Activated CD4-positive, CD25-positive, alpha-beta regulatory T cell (primary cell): ENCODE results near the gene C19orf73.
A peak's percentile ranks its signal among the peaks of the same experiment; 100 is the strongest.
"Not testable (repeated sequence)": the region's sequence is repeated elsewhere in the genome, so short reads cannot be mapped to it uniquely, and the experiment has no call there.

Experiments
- DNase-seq, 4 experiments: peaks; one replicate each; lab custom pipeline; 2025; lab: John Stamatoyannopoulos, UW

Gene C19orf73

GRCh38 chr19:49101160-49101559 lies 17.8 kb downstream of the C19orf73 start:
- no peak for DNase-seq

DNA sequence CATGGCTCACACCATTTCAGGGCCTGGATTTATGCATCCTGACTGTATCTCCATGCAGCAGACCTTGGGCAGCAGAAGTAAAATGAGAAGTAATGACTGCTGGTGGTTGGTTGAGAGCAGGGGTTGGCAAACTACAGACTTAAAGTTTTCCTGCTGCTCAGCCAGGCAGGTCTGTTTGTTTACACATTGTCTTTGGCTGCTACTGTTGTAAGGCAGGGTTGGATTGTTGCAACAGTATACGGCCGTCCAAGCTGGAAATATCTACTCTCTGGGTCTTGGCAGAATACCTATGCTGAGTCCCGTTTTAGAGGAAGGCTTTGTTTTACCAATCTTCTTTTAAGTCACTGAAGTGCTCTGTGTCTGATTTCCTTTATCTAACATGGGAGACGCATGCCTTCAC lies 20.1 kb downstream of the C19orf73 start:
- no peak for DNase-seq

- DNase-seq = peak; percentile 46 to 54 (median 50)
These were observed 21.3 kb downstream of the C19orf73 start for GRCh38 chr19:49097453-49098288.

DNA sequence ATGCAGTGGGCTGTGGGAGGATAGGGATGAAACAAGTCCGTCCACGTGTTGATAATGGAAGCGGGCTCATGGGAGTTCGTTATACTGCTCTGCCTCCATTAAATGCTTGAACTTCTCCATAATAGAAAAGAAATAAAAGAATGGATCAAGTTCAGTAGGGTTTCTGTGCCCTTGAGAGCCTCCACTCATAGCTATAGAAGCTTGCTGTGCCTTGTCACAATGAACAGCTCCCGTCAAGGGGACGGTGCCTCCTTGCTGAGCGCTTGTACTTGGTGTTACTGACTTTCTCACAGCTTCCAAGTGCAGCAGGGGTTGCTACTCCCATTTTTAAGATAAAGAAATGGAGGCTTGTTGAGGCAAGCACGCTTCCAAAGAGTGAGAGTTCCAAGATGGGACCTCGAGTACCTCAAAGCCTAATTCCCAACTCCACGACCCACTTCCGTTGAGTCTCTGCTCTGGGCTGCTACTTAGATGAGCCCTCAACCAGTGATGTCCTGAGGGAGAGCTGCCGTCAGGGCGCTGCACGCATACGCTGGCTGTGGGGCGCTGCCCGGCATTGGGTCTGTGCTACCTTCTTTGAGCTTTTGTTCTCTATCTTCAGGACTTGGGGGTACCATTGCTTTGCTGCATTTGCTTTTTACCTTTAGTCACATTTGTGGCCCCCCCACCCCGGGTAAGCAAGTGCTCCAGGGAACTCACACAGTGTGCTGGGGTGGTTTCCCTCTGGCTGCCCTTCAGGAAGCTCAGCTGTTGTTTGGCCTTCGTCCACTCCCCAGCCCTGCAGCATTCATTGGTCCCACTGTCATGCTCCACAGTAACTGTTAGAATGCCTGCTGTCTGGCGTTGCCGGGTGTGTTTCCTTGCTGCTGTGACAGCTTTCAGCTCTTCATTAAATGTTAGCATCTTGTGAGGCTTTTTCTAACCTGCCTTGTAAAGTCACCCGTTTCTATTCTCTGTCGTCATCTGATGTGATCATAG lies 24.1 kb downstream of the C19orf73 start:
- DNase-seq = no peak

DNA sequence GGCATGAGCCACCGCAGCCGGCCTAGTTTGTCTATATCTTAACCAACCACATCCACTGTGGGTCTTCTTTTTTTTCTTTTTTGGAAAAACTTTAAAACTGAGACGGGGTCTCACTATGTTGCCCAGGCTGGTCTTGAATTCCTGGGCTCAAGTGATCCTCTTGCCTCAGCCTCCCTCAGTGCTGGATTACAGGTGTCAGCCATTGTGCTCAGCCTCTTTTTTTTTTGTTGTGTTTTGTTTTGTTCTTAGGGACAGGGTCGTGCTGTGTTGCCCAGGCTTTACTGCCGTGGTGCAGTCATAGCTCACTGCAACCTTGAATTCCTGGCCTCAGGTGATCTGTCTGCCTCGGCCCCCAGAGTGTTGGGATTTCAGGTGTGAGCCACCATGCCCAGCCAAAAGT lies 26.3 kb downstream of the C19orf73 start:
- no peak for DNase-seq

- no peak for DNase-seq
These were observed 27.4 kb downstream of the C19orf73 start for GRCh38 chr19:49091391-49092038.

DNA sequence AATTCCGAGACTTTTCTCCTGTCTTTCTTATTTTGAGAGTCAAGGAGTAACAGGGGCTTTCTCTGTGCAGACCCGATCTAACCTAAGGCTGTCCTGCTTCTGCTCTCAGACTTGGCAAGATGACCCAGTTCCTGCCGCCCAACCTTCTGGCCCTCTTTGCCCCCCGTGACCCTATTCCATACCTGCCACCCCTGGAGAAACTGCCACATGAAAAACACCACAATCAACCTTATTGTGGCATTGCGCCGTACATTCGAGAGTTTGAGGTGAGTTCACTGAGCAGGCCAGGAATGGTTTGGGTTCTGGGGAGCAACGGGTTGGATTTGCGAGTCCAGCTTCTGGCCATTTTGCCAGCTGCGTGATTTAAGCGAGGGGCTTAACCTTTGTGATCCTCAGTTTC lies 32.6 kb downstream of the C19orf73 start:
- DNase-seq = no peak

GRCh38 chr19:49085868-49086232 lies 33.1 kb downstream of the C19orf73 start:
- DNase-seq = no peak

DNA sequence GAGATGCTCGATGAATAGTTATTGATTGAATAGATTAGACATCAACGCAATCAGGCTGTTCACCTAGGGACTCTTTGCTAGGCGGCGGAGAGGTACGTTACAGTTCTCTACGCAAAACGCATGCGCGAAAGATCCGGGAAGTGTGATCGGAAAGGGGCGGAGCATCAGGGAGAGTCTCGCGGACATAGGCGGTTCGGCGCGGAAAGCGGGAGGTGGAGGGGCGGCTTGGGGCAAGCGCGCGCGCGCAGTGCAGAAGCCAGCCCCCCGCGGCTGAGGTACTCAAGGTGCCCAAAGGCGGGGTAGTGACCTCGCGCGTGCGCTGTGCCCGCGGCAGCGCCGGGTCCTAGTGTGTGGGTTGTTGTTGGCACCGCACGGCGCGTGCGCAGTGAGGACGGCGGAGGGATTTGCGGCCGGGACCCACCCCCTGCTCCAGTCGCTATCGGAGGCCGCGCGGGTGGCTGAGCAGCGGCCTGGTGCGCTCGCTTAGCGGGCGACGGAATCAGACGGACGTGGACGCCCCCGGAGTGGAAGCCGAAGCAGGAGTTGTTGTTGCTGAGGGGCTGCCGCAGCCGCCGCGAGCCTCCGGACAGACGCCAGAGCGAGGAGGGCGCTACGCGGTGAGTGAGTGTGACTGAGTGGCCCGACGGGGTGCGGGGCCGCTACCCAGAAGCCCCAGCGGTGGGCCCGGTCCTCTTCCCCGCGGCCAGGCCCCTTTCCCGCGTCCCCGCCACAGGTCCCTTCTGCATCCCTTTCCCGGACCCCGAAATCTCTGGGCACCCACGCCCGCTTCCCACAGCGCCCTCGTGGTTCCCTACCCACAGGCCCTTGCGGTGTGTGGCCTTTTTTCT lies 33.7 kb downstream of the C19orf73 start, which contains the start of gene SNRNP70:
TSS of gene SNRNP70 (plus strand) at position 432 of the 848 bp plus-strand sequence. CDS start 964 bp downstream, outside the sequence.
- peak; percentile 94 to 99 (median 98) for DNase-seq

DNA sequence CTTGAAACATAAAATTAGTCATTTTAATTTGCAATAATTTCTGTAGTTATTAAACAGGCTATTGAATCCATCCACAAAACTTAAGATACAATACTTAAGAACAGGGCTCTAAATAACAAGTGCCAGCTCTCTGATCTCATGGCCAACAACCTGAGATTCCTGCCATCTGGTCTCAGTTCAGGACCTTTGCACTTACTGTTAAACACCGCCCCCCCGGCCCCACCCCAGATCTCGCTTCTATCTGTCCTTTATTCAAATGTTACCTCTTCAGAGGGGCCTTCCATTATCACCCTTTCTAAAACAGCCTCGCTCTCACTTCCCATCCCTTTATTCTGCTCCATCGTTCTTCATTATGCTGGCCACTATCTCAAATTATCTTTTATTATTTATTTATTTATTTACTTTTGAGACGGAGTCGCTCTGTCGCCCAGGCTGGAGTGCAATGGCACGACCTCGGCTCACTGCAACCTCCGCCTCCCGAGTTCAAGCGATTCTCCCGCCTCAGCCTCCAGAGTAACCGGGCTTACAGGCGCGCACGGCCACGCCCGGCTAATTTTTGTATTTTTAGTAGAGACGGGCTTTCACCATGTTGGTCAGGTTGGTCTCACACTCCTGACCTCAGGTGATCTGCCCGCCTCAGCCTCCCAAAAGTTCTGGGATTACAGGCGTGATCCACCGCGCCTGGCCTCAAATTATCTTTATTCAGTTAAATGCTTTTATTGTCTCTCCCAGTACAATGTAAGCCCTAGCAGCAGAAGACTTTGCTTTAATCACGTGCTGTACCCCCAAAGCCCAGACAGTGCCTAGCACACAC lies 34.5 kb downstream of the C19orf73 start:
- no peak for DNase-seq

DNA sequence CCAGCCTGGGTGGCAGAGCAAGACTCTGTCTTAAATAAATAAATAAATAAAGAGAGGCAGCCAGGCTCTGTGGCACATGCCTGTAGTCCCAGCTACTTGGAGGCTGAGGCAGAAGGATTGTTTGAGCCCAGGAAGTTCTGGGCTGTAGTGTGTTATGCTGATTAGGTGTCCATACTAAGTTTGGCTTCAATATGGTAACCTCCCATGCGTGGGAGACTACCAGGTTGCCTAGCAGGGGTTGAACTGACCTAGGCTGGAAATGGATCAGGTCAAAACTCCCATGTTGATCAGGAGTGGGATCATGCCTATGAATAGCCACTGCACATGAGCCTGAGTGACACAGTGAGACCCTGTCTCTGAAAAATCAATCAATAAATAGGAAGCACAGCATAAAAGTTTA lies 37.7 kb downstream of the C19orf73 start:
- no peak for DNase-seq

GRCh38 chr19:49080392-49080791 lies 38.6 kb downstream of the C19orf73 start:
- DNase-seq = no peak

- DNase-seq = not testable (repeated sequence)
These were observed 44.1 kb downstream of the C19orf73 start for GRCh38 chr19:49074869-49075268.

DNA sequence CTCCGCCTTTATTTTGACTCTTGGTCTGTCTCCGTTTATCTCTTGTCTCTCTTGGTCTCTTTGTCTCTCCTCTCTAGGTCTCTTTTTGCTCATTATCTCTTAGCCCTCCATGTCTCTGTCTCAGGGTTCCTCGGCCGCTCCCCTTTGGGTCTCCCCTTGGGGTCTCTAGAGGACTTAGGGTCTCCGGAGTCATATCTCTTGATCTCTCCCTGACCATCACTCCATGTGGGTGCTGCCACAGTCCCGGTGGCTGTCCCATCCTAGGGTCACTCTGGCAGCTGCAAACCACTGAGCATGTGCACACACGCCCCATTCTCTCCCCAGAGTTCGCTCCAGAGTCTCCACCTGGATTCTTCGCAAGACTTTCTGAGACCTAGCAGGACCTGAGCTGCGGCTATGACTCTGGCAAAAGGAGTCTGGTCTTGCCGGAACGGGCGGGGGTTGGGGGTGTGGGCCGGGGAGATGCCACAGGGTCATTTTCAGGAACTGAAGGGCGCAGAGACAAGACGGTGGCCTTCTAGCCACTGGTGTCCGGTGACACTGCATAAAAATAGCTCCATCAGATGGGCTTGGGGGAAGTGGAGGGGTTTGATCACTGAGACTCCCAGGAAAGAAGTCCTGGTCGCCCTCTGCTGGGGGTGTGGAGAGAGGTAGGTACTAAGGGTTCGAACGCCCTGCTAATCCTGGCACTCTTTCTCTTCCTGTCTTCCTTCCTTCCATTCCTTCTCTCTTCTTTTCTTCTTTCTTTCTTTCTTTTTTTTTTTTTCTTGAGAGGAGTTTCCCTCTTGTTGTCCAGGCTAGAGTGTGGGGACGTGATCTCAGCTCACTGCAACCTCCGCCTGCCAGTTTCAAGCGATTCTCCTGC lies 45.2 kb downstream of the C19orf73 start:
- DNase-seq = no peak

DNA sequence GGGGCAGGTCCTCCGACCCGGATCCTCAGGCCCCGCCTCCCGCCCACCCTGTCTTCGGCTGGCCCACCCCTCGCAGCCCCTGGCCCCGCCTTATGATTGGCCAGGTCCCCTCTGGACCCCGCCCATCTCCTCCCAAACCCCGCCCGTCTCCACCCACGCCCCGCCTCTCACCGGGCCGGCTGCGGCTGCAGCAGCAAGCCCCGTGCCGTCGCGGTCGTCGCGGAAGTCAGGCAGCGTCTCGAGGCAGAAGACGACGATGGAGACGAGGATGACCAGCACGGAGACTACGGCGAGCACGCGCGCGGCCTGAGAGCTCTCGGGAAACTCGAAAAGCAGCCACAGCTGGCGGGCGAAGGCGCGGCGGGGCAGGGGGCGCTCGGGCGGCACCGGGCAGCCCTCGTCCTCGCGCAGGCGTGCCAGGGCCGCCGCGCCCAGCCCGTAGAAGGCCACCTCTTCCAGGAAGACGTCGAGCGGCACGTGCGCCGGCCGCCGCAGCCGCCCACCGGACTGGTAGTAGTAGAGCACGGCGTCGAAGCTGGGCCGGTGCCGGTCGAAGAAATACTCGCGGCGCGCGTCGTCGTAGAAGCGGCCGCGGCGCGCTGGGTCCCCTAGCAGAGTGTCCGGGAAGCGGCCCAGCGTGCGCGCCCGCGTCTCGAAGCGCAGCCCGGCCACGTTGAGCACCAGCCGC lies 46.9 kb downstream of the C19orf73 start:
- DNase-seq = no peak

DNA sequence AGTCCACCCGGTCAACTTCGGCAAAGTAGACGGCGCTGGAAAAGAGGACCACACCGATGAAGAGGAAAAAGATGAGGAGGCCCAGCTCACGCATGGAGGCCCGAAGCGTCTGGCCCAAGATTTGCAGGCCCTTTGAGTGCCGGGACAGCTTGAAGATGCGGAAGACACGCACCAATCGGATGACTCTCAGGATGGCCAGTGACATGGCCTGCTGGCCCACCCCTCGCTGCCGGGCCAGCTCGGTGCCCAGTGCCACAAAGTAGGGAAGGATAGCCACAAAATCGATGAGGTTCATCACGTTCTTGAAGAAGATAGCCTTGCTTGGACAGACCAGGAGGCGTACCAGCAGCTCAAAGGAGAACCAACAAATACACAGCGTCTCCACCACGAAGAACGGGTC lies 48.5 kb downstream of the C19orf73 start:
- no peak for DNase-seq

GRCh38 chr19:49069026-49069425 lies 49.9 kb downstream of the C19orf73 start:
- DNase-seq = no peak
